HEK293 (cell line): ENCODE results near the gene MT1B.
"Not testable (repeated sequence)": the region's sequence is repeated elsewhere in the genome, so short reads cannot be mapped to it uniquely, and the experiment has no call there.

ENCODE experiments used
- CTCF ChIA-PET: fragments of 350-600 bp; formaldehyde crosslinking; extraction: SDS; loops from one replicate; lab custom pipeline; 2021; ENCODE audit warnings: antibody characterized with exemption; lab: Yijun Ruan, JAX
- POLR2A ChIA-PET: fragments of 300-600 bp; formaldehyde crosslinking; extraction: SDS; loops from one replicate; lab custom pipeline; 2020; ENCODE audit warnings: antibody characterized with exemption, inconsistent platforms; lab: Yijun Ruan, JAX
- H3K27ac ChIP-seq: fragments of 200-500 bp; sonication (Bioruptor generic); 2 replicates; pipeline ENCODE4 v1.5.1; 2014; ENCODE audit warnings: low read depth, low read length, control low read depth, inconsistent platforms; ENCODE audit errors: extremely low read depth
- H3K36me3 ChIP-seq, 2 experiments: fragments of 200-500 bp in 1 of 2; sonication (Bioruptor generic) in 1 of 2; 1 replicate in 1 of 2; 2 replicates in 1 of 2; pipeline ENCODE4 v1.5.1; 2014 to 2017; ENCODE audit warnings: inconsistent platforms in 2 of 2, low read length in 2 of 2; ENCODE audit not compliant: control insufficient read depth in 2 of 2, insufficient read depth in 1 of 2
- H3K4me1 ChIP-seq: fragments of 200-500 bp; sonication (Bioruptor generic); 2 replicates; pipeline ENCODE4 v1.5.1; 2014; ENCODE audit warnings: mild to moderate bottlenecking, low read length, inconsistent platforms; ENCODE audit not compliant: control insufficient read depth, insufficient read depth
- H3K4me3 ChIP-seq: 2 replicates; pipeline ENCODE4 v1.5.1; 2011; ENCODE audit warnings: low read depth, mild to moderate bottlenecking, control low read depth, low read length, moderate library complexity
- H3K9me3 ChIP-seq: fragments of 200-500 bp; sonication (Bioruptor generic); 2 replicates; pipeline ENCODE4 v1.5.1; 2014; ENCODE audit warnings: low read depth, low read length, inconsistent platforms; ENCODE audit not compliant: control insufficient read depth, insufficient read depth
- EGR2 ChIP-seq: fragments of 450-650 bp; formaldehyde crosslinking; IDR thresholded peaks from 2 replicates; pipeline ENCODE4 v1.5.1; 2016; ENCODE audit warnings: low read depth, missing biosample characterization, missing genetic modification characterization
- ELK4 ChIP-seq: IDR thresholded peaks from 2 replicates; pipeline ENCODE4 v1.6.1; 2011; ENCODE audit warnings: mild to moderate bottlenecking, low read depth, low read length, borderline replicate concordance
- PRDM4 ChIP-seq: fragments of 450-650 bp; formaldehyde crosslinking; IDR thresholded peaks from 2 replicates; pipeline ENCODE4 v1.5.1; 2017; ENCODE audit warnings: missing biosample characterization, missing genetic modification characterization
- YY2 ChIP-seq: fragments of 450-650 bp; formaldehyde crosslinking; IDR thresholded peaks from 2 replicates; pipeline ENCODE4 v1.5.1; 2016; ENCODE audit warnings: missing biosample characterization, missing genetic modification characterization
- ZBTB21 ChIP-seq: fragments of 450-650 bp; formaldehyde crosslinking; IDR thresholded peaks from 2 replicates; pipeline ENCODE4 v1.5.1; 2017; ENCODE audit warnings: missing biosample characterization, missing genetic modification characterization
- ZFHX2 ChIP-seq: fragments of 450-650 bp; formaldehyde crosslinking; conservative IDR thresholded peaks from 2 replicates; pipeline ENCODE4 v1.5.1; 2016; ENCODE audit warnings: missing biosample characterization, missing genetic modification characterization
- ZFP69B ChIP-seq: fragments of 450-650 bp; formaldehyde crosslinking; IDR thresholded peaks from 2 replicates; pipeline ENCODE4 v1.5.1; 2016; ENCODE audit warnings: missing biosample characterization, missing genetic modification characterization
- ZNF341 ChIP-seq: fragments of 450-650 bp; formaldehyde crosslinking; IDR thresholded peaks from 2 replicates; pipeline ENCODE4; 2016; ENCODE audit warnings: low read depth, missing biosample characterization, missing genetic modification characterization
- ZNF521 ChIP-seq: fragments of 450-650 bp; formaldehyde crosslinking; IDR thresholded peaks from 2 replicates; pipeline ENCODE4 v1.5.1; 2017; ENCODE audit warnings: missing biosample characterization, mild to moderate bottlenecking, missing genetic modification characterization
- ZNF654 ChIP-seq: fragments of 450-650 bp; formaldehyde crosslinking; IDR thresholded peaks from 2 replicates; pipeline ENCODE4 v1.5.1; 2016; ENCODE audit warnings: low read depth, missing biosample characterization, missing genetic modification characterization
- ZNF658 ChIP-seq: fragments of 450-650 bp; formaldehyde crosslinking; IDR thresholded peaks from 2 replicates; pipeline ENCODE4; 2016; ENCODE audit warnings: missing biosample characterization, missing genetic modification characterization
- ZNF664 ChIP-seq: fragments of 450-650 bp; formaldehyde crosslinking; IDR thresholded peaks from 2 replicates; pipeline ENCODE4 v1.5.1; 2016; ENCODE audit warnings: missing biosample characterization, missing genetic modification characterization
- ZXDB ChIP-seq: fragments of 450-650 bp; formaldehyde crosslinking; IDR thresholded peaks from 2 replicates; pipeline ENCODE4 v1.5.1; 2016; ENCODE audit warnings: missing biosample characterization, missing genetic modification characterization

Gene MT1B

GRCh38 chr16:56670620-56670934, 18.9 kb downstream of the MT1B start (continued):
- TF ChIP-seq YY2, result no peak
- TF ChIP-seq ELK4, result no peak
- TF ChIP-seq ZXDB (tag by site-specific recombination), result no peak
- TF ChIP-seq, all 188 proteins: peak for 0

- POLR2A ChIA-PET, H3K36me3 ChIP-seq, H3K27ac ChIP-seq, H3K9me3 ChIP-seq, H3K4me3 ChIP-seq, H3K4me1 ChIP-seq: not testable (repeated sequence)
- CTCF ChIA-PET, result interaction anchor here (3.4 kb wide), 1 partner anchor 30 kb away, joined by 31 read pairs; no protein-coding TSS in a partner anchor
Observed at GRCh38 chr16:56671691-56672090, 20.0 kb downstream of the MT1B start.

GRCh38 chr16:56672171-56672570, 20.5 kb downstream of the MT1B start:
- H3K9me3 ChIP-seq, H3K4me1 ChIP-seq, POLR2A ChIA-PET, H3K4me3 ChIP-seq, H3K27ac ChIP-seq, H3K36me3 ChIP-seq: not testable (repeated sequence)
- TF ChIP-seq EGR2 (tag by site-specific recombination) (peak; percentile 71), ZNF664 (tag by site-specific recombination) (peak; percentile 28; the same call in 1 of the 2 replicates)
- CTCF ChIA-PET, result interaction anchor here (3.4 kb wide), 1 partner anchor 30 kb away, joined by 31 read pairs; no protein-coding TSS in a partner anchor

- TF ChIP-seq ZFP69B (tag by site-specific recombination) (no peak), ZNF654 (no peak), ZNF658 (tag by site-specific recombination) (no peak), ZNF521 (tag by site-specific recombination) (no peak), ZBTB21 (tag by site-specific recombination) (no peak), PRDM4 (tag by site-specific recombination) (no peak), ZFHX2 (tag by site-specific recombination) (no peak), ZNF341 (tag by site-specific recombination) (no peak)
- Histone ChIP-seq H3K9me3 (no peaks in the 10 kb centered on the region), H3K27ac (no peak overlapping the region), H3K36me3 (no peaks in the 10 kb centered on the region), H3K4me1 (no peaks in the 10 kb centered on the region), H3K4me3 (no peak overlapping the region)
- ChIA-PET CTCF (interaction anchor here (1.0 to 3.4 kb wide), 4 partner anchors 25 to 69 kb away, joined by 3 to 31 read pairs (median 6); no protein-coding TSS in a partner anchor), POLR2A (interaction anchor here (1.0 kb wide), 1 partner anchor 17 kb away, joined by 3 read pairs; no protein-coding TSS in a partner anchor)
Observed at GRCh38 chr16:56672761-56673536, 21.3 kb downstream of the MT1B start.
